Measurements from ENCODE around the gene ZFP91.

DNA sequence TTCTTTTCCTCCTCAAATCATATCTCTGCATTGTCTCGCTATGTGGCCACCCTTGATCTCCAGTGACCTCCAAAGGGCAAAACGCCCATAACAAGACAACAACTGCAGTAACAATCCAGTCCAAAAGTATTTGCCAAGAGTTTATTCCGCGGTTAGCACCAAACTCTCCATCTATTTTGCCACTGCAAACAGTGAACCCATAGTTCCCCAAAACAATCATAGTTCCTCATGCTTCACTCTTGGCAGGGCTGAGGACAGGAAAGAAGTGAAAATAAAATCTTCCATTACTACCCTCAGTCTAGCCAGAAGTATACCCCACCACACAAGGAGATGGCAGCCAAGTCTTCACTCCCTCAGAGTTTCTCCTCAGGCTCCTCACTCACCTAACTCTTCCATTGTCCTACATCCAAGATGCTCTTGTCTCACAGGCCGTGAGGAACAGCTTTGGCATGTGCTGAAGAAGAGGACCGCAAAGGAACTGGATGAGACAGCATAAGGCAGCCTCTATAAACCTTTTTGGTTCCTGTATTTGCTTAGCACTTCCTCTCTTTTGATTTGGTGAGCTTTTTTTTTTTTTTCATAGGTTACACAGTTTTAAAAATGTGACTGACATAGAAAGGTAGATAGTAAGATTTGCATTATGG is 3.4 kb upstream of the ZFP91 start, which contains the start of gene LPXN:
- TF ChIP-seq, protein P1, sequence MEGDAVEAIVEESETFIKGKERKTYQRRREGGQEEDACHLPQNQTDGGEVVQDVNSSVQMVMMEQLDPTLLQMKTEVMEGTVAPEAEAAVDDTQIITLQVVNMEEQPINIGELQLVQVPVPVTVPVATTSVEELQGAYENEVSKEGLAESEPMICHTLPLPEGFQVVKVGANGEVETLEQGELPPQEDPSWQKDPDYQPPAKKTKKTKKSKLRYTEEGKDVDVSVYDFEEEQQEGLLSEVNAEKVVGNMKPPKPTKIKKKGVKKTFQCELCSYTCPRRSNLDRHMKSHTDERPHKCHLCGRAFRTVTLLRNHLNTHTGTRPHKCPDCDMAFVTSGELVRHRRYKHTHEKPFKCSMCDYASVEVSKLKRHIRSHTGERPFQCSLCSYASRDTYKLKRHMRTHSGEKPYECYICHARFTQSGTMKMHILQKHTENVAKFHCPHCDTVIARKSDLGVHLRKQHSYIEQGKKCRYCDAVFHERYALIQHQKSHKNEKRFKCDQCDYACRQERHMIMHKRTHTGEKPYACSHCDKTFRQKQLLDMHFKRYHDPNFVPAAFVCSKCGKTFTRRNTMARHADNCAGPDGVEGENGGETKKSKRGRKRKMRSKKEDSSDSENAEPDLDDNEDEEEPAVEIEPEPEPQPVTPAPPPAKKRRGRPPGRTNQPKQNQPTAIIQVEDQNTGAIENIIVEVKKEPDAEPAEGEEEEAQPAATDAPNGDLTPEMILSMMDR (IDR thresholded peaks at IDR 0.05), result no peak
- TF ChIP-seq POLR2A (IDR thresholded peaks at IDR 0.05), result no peak
